Fibroblast of mammary gland (primary cell): Measurements from ENCODE around the gene DCC.

ENCODE experiments used
- DNase-seq: peaks from one replicate; pipeline ENCODE4 v3.0.0-alpha.2; 2010; ENCODE audit warnings: low read depth
- H3K4me3 ChIP-seq: 2 replicates; pipeline ENCODE4 v1.5.1; 2011; ENCODE audit warnings: low read depth, mild to moderate bottlenecking, low read length, moderate library complexity; ENCODE audit not compliant: control insufficient read depth
- TF ChIP-seq, protein P1 (sequence below): conservative IDR thresholded peaks from 2 replicates; pipeline ENCODE4 v1.5.1; 2011; ENCODE audit warnings: low read depth, low read length, inconsistent platforms; ENCODE audit not compliant: control insufficient read depth, insufficient read depth

The DCC gene

DNA sequence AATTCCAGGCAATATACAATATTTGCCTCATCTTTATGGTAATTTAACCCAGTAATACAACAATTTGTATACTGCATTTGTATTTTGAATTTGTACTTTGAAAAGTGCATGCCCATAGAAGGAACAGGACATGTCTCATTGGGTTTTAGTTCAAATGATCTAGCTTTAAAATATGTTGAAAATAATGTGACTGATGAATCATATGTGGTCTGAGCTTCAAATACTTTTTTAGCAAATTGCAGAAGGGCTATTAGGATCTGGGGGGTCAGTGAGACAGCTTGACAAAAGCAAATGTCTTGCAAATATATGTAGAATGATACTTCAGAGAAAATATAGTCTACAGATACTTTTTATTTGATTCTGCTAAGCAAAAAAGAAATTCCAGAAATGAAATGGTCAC lies 248.9 kb downstream of the DCC start:
- DNase-seq, result peak; percentile 3
- no peak overlapping the region for H3K4me3 ChIP-seq
- TF ChIP-seq, protein P1, sequence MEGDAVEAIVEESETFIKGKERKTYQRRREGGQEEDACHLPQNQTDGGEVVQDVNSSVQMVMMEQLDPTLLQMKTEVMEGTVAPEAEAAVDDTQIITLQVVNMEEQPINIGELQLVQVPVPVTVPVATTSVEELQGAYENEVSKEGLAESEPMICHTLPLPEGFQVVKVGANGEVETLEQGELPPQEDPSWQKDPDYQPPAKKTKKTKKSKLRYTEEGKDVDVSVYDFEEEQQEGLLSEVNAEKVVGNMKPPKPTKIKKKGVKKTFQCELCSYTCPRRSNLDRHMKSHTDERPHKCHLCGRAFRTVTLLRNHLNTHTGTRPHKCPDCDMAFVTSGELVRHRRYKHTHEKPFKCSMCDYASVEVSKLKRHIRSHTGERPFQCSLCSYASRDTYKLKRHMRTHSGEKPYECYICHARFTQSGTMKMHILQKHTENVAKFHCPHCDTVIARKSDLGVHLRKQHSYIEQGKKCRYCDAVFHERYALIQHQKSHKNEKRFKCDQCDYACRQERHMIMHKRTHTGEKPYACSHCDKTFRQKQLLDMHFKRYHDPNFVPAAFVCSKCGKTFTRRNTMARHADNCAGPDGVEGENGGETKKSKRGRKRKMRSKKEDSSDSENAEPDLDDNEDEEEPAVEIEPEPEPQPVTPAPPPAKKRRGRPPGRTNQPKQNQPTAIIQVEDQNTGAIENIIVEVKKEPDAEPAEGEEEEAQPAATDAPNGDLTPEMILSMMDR, result no peak

DNA sequence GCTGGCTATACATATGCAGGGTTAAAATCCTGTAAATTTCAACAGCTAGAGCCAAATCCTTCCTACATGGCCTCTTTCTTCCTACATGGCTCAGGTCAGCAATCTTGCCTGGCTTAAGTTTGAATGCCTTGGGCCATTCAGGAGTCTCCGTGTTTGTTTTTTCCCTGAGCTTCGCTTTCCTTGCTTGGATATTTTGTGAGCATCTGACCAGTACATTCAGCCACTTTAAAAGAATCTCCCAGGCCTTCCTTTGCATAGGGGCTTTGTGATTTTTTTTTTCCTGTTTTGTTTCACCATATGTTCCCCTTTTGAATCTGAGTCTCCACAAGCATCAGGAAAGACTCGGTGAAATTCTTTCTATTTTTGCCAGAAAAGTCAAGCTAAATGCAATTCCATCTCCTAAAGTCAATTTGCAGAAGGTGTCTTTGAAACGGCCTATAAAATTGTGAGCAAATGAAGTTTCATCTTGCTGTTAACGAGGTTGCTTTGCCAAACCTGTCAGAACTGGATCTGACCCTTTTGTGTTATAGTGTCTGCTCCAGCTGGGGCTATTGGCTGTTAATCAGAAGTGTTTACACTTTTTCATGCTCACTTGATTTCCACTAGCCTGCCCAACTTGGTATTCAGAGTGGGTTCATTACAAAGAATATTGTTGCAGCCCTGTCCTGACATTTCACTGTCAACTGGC lies 256.9 kb downstream of the DCC start:
- TF ChIP-seq, protein P1, result no peak
- no peak for DNase-seq
- H3K4me3 ChIP-seq, result no peak overlapping the region

DNA sequence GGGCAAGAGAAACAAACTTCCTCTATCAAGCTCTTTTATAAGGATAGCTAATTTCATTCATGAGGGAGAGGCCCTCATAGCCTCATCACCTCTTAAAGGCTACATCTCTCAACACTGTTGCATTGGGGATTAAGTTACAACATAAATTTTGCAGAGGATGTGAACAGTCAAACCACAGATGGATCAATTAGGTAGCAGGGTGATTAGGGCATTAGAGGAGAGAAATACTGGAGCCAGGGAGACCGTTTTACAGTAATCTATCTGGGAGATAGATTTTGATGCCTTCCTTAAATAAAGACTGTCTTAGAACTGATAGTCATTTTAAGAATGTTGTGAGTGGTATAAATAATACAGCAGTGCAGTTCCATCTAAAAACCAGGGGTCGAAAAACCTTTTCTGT lies 258.9 kb downstream of the DCC start:
- no peak overlapping the region for H3K4me3 ChIP-seq
- no peak for DNase-seq
- TF ChIP-seq, protein P1, result no peak

- TF ChIP-seq, protein P1, result no peak
- no peak for DNase-seq
- no peak overlapping the region for H3K4me3 ChIP-seq
Measured at GRCh38 chr18:52602820-52603219, 262.8 kb downstream of the DCC start.

- TF ChIP-seq, protein P1, result no peak
- no peak overlapping the region for H3K4me3 ChIP-seq
- DNase-seq, result no peak
Measured at GRCh38 chr18:52605345-52605744, 265.3 kb downstream of the DCC start.

DNA sequence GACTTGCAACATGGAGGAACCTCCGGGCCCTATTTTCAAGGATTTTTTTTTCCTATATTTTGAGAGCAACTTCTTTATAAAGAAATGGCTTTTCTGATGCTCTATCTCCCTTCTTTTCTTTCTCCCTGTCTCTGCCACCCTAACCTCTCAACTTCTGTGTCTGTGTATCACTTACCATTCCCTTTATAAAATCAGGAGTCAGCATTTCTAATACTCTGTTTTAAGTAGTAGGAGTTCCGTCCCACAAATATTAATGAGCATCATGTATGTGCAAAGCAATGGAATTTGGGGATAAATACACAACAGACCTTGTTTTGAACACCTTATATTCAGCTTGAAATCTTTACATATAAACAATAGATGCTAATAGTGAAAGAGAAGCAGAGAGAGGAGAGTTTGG lies 268.0 kb downstream of the DCC start:
- H3K4me3 ChIP-seq, result no peak overlapping the region
- no peak for DNase-seq
- TF ChIP-seq, protein P1, result no peak
